Rectal smooth muscle tissue (tissue), 1 donor: ENCODE measurements around the gene HIKESHI.

ENCODE experiments used
- H3K27ac ChIP-seq: one replicate; pipeline ENCODE4 v1.7.0; 2013; ENCODE audit warnings: low read depth, low read length, inconsistent platforms
- H3K27me3 ChIP-seq: one replicate; pipeline ENCODE4 v1.7.0; 2013; ENCODE audit warnings: low read length; ENCODE audit not compliant: control insufficient read depth, insufficient read depth
- H3K36me3 ChIP-seq: one replicate; pipeline ENCODE4 v1.7.0; 2013; ENCODE audit warnings: low read length; ENCODE audit not compliant: control insufficient read depth, insufficient read depth
- H3K4me1 ChIP-seq: one replicate; pipeline ENCODE4 v1.7.0; 2013; ENCODE audit warnings: low read length; ENCODE audit not compliant: control insufficient read depth, insufficient read depth
- H3K4me3 ChIP-seq: one replicate; pipeline ENCODE4 v1.7.0; 2013; ENCODE audit warnings: low read length
- H3K9ac ChIP-seq: one replicate; pipeline ENCODE4 v1.7.0; 2013; ENCODE audit warnings: low read length

Gene HIKESHI

GRCh38 chr11:86386746-86387145 lies 84.7 kb downstream of the HIKESHI start:
- Histone ChIP-seq H3K9ac (no peak overlapping the region), H3K36me3 (no peaks in the 10 kb centered on the region), H3K27ac (no peak overlapping the region), H3K27me3 (no peaks in the 10 kb centered on the region), H3K4me3 (no peak overlapping the region), H3K4me1 (no peaks in the 10 kb centered on the region)

GRCh38 chr11:86388198-86388597 lies 86.2 kb downstream of the HIKESHI start:
- H3K4me1 ChIP-seq = no peaks in the 10 kb centered on the region
- no peaks in the 10 kb centered on the region for H3K36me3 ChIP-seq
- H3K27ac ChIP-seq = no peak overlapping the region
- H3K4me3 ChIP-seq = no peak overlapping the region
- no peaks in the 10 kb centered on the region for H3K27me3 ChIP-seq
- H3K9ac ChIP-seq = no peak overlapping the region

- Histone ChIP-seq H3K36me3 (no peaks in the 10 kb centered on the region), H3K4me3 (no peak overlapping the region), H3K9ac (no peak overlapping the region), H3K4me1 (peaks cover 7% of the 10 kb centered on the region), H3K27me3 (no peaks in the 10 kb centered on the region), H3K27ac (no peak overlapping the region)
Observed at GRCh38 chr11:86390487-86390886, 88.4 kb downstream of the HIKESHI start.

- H3K4me3 ChIP-seq = no peak overlapping the region
- H3K27ac ChIP-seq = no peak overlapping the region
- H3K27me3 ChIP-seq = no peaks in the 10 kb centered on the region
- no peak overlapping the region for H3K9ac ChIP-seq
- H3K4me1 ChIP-seq = peaks cover 7% of the 10 kb centered on the region
- H3K36me3 ChIP-seq = no peaks in the 10 kb centered on the region
Observed at GRCh38 chr11:86395061-86395551, 93.1 kb downstream of the HIKESHI start.
